ENCODE measurements around the gene RBM20.

RBM20 gene

DNA sequence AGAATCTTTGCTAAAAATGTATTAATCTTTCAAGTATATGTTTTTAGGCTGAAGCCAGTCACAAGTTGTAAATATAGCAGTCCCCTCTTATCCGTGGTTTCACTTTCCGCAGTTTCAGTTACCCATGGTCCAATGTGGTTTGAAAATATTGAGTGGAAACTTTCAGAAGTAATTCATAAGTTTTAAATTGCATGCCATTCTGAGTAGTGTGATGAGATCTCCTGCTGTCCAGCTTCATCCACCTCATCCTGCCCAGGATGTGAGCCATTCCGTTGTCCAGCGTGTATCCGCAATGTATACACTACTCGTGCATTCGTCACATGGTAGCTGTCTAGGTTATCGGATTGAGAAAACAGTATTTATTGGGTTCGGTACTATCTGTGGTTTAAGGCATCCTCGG is 239.8 kb downstream of the RBM20 start:
- ATAC-seq = no peak
- TF ChIP-seq ZFP30 (CRISPR knock-in tag; IDR thresholded peaks at IDR 0.05) (no peak), CSDC2 (CRISPR knock-in tag; IDR thresholded peaks at IDR 0.05) (no peak), RARB (CRISPR knock-in tag; IDR thresholded peaks at IDR 0.05) (no peak), TCF4 (CRISPR knock-in tag; IDR thresholded peaks at IDR 0.05; ENCODE audit: borderline replicate concordance) (no peak), TOX (CRISPR knock-in tag; IDR thresholded peaks at IDR 0.05; ENCODE audit: borderline replicate concordance) (no peak), ZFP3 (CRISPR knock-in tag; IDR thresholded peaks at IDR 0.05) (no peak)

DNA sequence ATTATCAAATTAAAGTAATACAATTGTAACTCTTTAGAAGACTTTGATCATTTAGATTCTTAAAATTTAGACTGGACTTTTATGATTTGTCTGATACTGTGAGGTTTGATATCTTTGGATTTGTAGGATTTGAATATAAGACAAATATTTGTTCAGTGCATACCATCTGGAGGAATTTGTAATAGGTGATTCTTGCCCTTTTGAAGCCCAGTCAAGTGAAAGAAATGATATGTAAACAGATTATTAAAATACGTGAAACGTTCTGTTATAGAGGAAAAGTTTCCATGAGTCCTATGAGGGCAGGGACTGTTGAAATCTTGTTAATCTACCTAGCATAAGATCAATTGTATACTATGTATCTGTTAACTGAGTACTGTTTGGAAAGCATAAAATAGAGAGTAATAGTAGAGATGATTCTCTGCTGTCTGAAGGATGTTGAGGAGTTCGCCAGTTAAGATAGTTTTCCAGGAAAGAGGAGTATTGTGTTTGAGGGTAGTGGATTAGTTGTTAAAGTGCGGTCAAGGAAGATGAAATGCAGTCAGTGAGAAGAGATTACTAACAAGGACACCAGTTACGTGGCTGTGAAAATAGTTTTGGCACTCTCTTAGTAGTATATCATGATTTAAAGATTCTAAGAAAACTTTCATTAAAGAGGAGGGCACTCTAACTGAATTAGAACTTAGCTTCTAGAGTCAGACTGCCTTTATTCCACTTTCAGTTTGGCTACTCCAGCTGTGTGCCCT is 242.0 kb downstream of the RBM20 start:
- ATAC-seq = no peak
- TF ChIP-seq ZFP3 (CRISPR knock-in tag; IDR thresholded peaks at IDR 0.05) (0 out of 2 replicates have a peak, but pooled peaks have one; percentile 47), CSDC2 (CRISPR knock-in tag; IDR thresholded peaks at IDR 0.05) (no peak)

DNA sequence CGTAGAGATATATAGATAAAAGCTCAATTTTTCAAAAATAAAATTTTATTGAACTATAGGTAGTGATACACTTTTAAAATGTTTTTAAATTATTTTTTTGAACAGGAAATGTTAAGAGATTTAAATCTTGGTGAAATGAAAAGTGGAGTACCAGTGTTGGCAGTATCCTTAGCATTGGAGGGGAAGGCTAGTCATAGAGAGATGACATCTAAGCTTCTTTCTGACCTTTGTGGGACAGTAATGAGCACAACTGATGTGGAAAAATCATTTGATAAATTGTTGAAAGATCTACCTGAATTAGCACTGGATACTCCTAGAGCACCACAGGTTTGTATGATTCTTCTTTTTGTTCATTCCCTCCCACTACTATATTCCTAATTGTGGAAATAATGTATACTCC is 243.4 kb downstream of the RBM20 start:
- TF ChIP-seq ARNTL (CRISPR knock-in tag; IDR thresholded peaks at IDR 0.05; ENCODE audit: borderline replicate concordance, low read depth) (no peak), ZFP30 (CRISPR knock-in tag; IDR thresholded peaks at IDR 0.05) (no peak), TCF4 (CRISPR knock-in tag; IDR thresholded peaks at IDR 0.05; ENCODE audit: borderline replicate concordance) (no peak), TOX (CRISPR knock-in tag; IDR thresholded peaks at IDR 0.05; ENCODE audit: borderline replicate concordance) (no peak)
- TF ChIP-seq, protein P1, sequence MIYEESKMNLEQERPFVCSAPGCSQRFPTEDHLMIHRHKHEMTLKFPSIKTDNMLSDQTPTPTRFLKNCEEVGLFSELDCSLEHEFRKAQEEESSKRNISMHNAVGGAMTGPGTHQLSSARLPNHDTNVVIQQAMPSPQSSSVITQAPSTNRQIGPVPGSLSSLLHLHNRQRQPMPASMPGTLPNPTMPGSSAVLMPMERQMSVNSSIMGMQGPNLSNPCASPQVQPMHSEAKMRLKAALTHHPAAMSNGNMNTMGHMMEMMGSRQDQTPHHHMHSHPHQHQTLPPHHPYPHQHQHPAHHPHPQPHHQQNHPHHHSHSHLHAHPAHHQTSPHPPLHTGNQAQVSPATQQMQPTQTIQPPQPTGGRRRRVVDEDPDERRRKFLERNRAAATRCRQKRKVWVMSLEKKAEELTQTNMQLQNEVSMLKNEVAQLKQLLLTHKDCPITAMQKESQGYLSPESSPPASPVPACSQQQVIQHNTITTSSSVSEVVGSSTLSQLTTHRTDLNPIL (CRISPR knock-in tag; IDR thresholded peaks at IDR 0.05; ENCODE audit: low read depth) = no peak
- TF ChIP-seq, protein P2, sequence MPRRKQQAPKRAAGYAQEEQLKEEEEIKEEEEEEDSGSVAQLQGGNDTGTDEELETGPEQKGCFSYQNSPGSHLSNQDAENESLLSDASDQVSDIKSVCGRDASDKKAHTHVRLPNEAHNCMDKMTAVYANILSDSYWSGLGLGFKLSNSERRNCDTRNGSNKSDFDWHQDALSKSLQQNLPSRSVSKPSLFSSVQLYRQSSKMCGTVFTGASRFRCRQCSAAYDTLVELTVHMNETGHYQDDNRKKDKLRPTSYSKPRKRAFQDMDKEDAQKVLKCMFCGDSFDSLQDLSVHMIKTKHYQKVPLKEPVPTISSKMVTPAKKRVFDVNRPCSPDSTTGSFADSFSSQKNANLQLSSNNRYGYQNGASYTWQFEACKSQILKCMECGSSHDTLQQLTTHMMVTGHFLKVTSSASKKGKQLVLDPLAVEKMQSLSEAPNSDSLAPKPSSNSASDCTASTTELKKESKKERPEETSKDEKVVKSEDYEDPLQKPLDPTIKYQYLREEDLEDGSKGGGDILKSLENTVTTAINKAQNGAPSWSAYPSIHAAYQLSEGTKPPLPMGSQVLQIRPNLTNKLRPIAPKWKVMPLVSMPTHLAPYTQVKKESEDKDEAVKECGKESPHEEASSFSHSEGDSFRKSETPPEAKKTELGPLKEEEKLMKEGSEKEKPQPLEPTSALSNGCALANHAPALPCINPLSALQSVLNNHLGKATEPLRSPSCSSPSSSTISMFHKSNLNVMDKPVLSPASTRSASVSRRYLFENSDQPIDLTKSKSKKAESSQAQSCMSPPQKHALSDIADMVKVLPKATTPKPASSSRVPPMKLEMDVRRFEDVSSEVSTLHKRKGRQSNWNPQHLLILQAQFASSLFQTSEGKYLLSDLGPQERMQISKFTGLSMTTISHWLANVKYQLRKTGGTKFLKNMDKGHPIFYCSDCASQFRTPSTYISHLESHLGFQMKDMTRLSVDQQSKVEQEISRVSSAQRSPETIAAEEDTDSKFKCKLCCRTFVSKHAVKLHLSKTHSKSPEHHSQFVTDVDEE (CRISPR knock-in tag; IDR thresholded peaks at IDR 0.05) = no peak
- ATAC-seq = no peak

All from SK-N-SH treated with all-trans-retinoic acid at 6 μM for 48 hours (cell line).